SU-DHL-6 (cell line): ENCODE results near the gene OMP.

Experiments used
- CTCF ChIP-seq: fragments of 200-600 bp; sonication (generic); IDR thresholded peaks from one replicate; pipeline ENCODE4 v1.5.1; 2017; ENCODE audit warnings: antibody characterized with exemption, mild to moderate bottlenecking, low read length, moderate library complexity; ENCODE audit not compliant: insufficient read depth, poor library complexity, severe bottlenecking
- EZH2phosphoT487 ChIP-seq: fragments of 200-600 bp; sonication (generic), shearing (Covaris generic); conservative IDR thresholded peaks from 2 replicates; pipeline ENCODE4 v1.6.1; 2018; ENCODE audit warnings: mild to moderate bottlenecking, antibody characterized with exemption, low read length, moderate library complexity, mixed read lengths

- no peak for TF ChIP-seq CTCF
- no peak for TF ChIP-seq EZH2phosphoT487
These were observed 19.6 kb upstream of the OMP start for GRCh38 chr11:77082838-77083565.
